Small intestine (tissue), 16 donors: ENCODE data around the gene HBG1. TPM values are rescaled to one million over a fixed set of nuclear protein-coding genes. Genes with fewer than 3 reads are reported as not detected.
"Not testable (repeated sequence)": the region's sequence is repeated elsewhere in the genome, so short reads cannot be mapped to it uniquely, and the experiment has no call there.

Experiments used
- DNase-seq, 2 donors: peaks; one replicate each; pipeline versions ENCODE4 v3.0.0 to v3.0.0-alpha.2; 2013
- FAIRE-seq: peaks from 2 replicates; lab custom pipeline; 2012; peaks lifted over from hg19 to GRCh38; lab: Jason Lieb, UNC
- H3K27ac ChIP-seq, 3 donors: one replicate each; pipeline ENCODE4 v1.5.1; 2013; ENCODE audit warnings: low read length in 2 of 3, mild to moderate bottlenecking in 2 of 3, control low read depth in 1 of 3, inconsistent platforms in 1 of 3, low read depth in 1 of 3, moderate library complexity in 1 of 3
- H3K27me3 ChIP-seq, 3 donors: one replicate each; pipeline ENCODE4 v1.6.1; 2013; ENCODE audit warnings: low read length in 3 of 3, inconsistent platforms in 1 of 3; ENCODE audit not compliant: control insufficient read depth in 3 of 3, insufficient read depth in 3 of 3
- H3K36me3 ChIP-seq, 3 donors: one replicate each; pipeline ENCODE4 v1.6.1; 2013; ENCODE audit warnings: low read length in 3 of 3, inconsistent platforms in 1 of 3, low read depth in 1 of 3, mild to moderate bottlenecking in 1 of 3, moderate library complexity in 1 of 3; ENCODE audit not compliant: control insufficient read depth in 3 of 3, insufficient read depth in 2 of 3
- H3K4me1 ChIP-seq, 3 donors: one replicate each; pipeline ENCODE4 v1.6.1; 2013; ENCODE audit warnings: low read length in 2 of 3, inconsistent platforms in 1 of 3, low read depth in 1 of 3, mild to moderate bottlenecking in 1 of 3, moderate library complexity in 1 of 3; ENCODE audit not compliant: control insufficient read depth in 3 of 3, insufficient read depth in 2 of 3
- H3K4me3 ChIP-seq, 3 donors: one replicate each; pipeline ENCODE4 v1.5.1; 2013; ENCODE audit warnings: low read length in 3 of 3, control low read depth in 1 of 3, inconsistent platforms in 1 of 3, low read depth in 1 of 3, mild to moderate bottlenecking in 1 of 3, moderate library complexity in 1 of 3
- H3K9me3 ChIP-seq, 2 donors: one replicate each; pipeline ENCODE4 v1.6.1; 2013; ENCODE audit warnings: low read depth in 1 of 2, low read length in 1 of 2; ENCODE audit not compliant: control insufficient read depth in 2 of 2, insufficient read depth in 1 of 2
- WGBS, 3 donors: extraction: QIAGEN DNeasy Blood & Tissue Kit; methylation state at CpG; one replicate each; pipeline ENCODE4 v1.1.7; 2013; 5-methylcytosine and 5-hydroxymethylcytosine counted together
- long read RNA-seq, 10 donors: transcript quantifications; one replicate each; lab custom pipeline, GENCODE V29; 2026
- polyA plus RNA-seq, 4 donors: library from polyadenylated mRNA; stranded (reverse) in 3 of 4; unstranded in 1 of 4; fragments of 200-250 nt in 3 of 4; fragments of 120-200 nt in 1 of 4; gene quantifications; one replicate each; pipeline versions ENCODE4 v1.2.1 to v1.2.3, GENCODE V29; 2013
- donor health status: healthy with polysubstance abuse.
- donor health status: control.
- donor health status: control.
- donor health status: Bipolar disorder and iron deficiency.
- donor health status: healthy.

HBG1 gene
- 1 to 10 TPM in 1 of 4 donors, not detected in 3; 2.5 TPM for polyA plus RNA-seq
- long read RNA-seq, donor 1, transcript HBG1-201 (3 exons, 779 nt), result major isoform, 510 of 849 reads
- long read RNA-seq, donor 1, partial matches to known transcripts, result 310 of 849 reads
- long read RNA-seq, donor 1, other reads (novel, unspliced or antisense), result 25 of 849 reads
- long read RNA-seq, donor 2, transcript HBG1-201 (3 exons, 779 nt), result major isoform, 206 of 609 reads
- long read RNA-seq, donor 2, partial matches to known transcripts, result 402 of 609 reads
- long read RNA-seq, donor 2, other reads (novel, unspliced or antisense), result 0 of 609 reads
- long read RNA-seq, donor 3, transcript HBG1-201 (3 exons, 779 nt), result major isoform, 100 of 195 reads
- long read RNA-seq, donor 3, partial matches to known transcripts, result 93 of 195 reads
- long read RNA-seq, donor 3, other reads (novel, unspliced or antisense), result 0 of 195 reads
- long read RNA-seq, donor 4, transcript HBG1-201 (3 exons, 779 nt), result major isoform, 17 of 26 reads
- long read RNA-seq, donor 4, partial matches to known transcripts, result 9 of 26 reads
- long read RNA-seq, donor 4, other reads (novel, unspliced or antisense), result 0 of 26 reads
- long read RNA-seq, donor 5, transcript HBG1-201 (3 exons, 779 nt), result major isoform, 84 of 198 reads
- long read RNA-seq, donor 5, partial matches to known transcripts, result 114 of 198 reads
- long read RNA-seq, donor 5, other reads (novel, unspliced or antisense), result 0 of 198 reads
- long read RNA-seq, donor 6, transcript HBG1-201 (3 exons, 779 nt), result major isoform, 151 of 286 reads
- long read RNA-seq, donor 6, partial matches to known transcripts, result 132 of 286 reads
- long read RNA-seq, donor 6, other reads (novel, unspliced or antisense), result 0 of 286 reads
- long read RNA-seq, donor 7, result 0 reads
- long read RNA-seq, donor 8, transcript HBG1-203 (2 exons, 1,464 nt), result minor isoform, 16 of 967 reads
- long read RNA-seq, donor 8, transcript HBG1-201 (3 exons, 779 nt), result major isoform, 536 of 967 reads
- long read RNA-seq, donor 8, partial matches to known transcripts, result 391 of 967 reads
- long read RNA-seq, donor 8, other reads (novel, unspliced or antisense), result 24 of 967 reads
- long read RNA-seq, donor 9, transcript HBG1-201 (3 exons, 779 nt), result major isoform, 63 of 125 reads
- long read RNA-seq, donor 9, partial matches to known transcripts, result 62 of 125 reads
- long read RNA-seq, donor 9, other reads (novel, unspliced or antisense), result 0 of 125 reads
- long read RNA-seq, donor 10, transcript HBG1-201 (3 exons, 779 nt), result major isoform, 395 of 688 reads
- long read RNA-seq, donor 10, partial matches to known transcripts, result 284 of 688 reads
- long read RNA-seq, donor 10, other reads (novel, unspliced or antisense), result 7 of 688 reads

DNA sequence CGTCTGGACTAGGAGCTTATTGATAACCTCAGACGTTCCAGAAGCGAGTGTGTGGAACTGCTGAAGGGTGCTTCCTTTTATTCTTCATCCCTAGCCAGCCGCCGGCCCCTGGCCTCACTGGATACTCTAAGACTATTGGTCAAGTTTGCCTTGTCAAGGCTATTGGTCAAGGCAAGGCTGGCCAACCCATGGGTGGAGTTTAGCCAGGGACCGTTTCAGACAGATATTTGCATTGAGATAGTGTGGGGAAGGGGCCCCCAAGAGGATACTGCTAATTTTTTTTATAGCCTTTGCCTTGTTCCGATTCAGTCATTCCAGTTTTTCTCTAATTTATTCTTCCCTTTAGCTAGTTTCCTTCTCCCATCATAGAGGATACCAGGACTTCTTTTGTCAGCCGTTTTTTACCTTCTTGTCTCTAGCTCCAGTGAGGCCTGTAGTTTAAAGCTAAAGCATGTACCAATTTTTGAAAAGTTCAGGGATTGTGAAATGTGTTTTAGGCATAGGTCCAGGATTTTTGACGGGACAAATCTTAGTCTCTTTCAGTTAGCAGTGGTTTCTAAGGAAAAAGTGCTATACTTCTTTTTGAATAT, at the start of gene HBG1:
HBG1 (minus strand) TSS at position 51 of the 590 bp plus-strand sequence. CDS start 53 bp downstream, outside the sequence.
- not testable (repeated sequence) for H3K27ac ChIP-seq, H3K27me3 ChIP-seq, H3K36me3 ChIP-seq, FAIRE-seq, H3K4me1 ChIP-seq, H3K4me3 ChIP-seq, H3K9me3 ChIP-seq, DNase-seq
- WGBS, 3 donors, result 81 to 85% (median 81%) methylated on average over 3 of the region's 9 CpGs

DNA sequence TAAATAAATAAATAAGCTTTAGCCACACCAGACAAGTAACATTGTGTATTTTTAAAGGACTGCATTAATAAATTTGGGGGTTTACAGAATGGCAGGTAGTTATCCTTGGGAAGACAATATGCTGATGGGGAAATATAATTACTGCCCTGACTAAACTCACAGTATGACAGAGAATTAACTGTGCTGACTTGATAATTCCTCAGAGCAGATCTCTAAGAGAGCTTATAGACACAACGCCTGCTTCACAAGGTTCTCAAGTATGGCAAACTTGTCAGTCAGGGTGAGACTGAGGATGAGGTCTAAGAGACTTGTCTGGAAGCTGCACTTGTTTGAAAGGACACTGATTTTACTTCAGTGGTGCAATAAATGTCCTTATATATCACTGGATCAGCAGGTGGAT, 48.8 kb upstream of the HBG1 start:
- no peak for DNase-seq
- Histone ChIP-seq H3K4me1 (no peaks in the 10 kb centered on the region), H3K36me3 (no peaks in the 10 kb centered on the region), H3K27me3 (no peaks in the 10 kb centered on the region), H3K4me3 (no peak overlapping the region), H3K9me3 (no peaks in the 10 kb centered on the region), H3K27ac (no peak overlapping the region)
- 15 to 86% (median 62%) methylated on average over 1 of the region's 1 CpG for WGBS, 3 donors
- FAIRE-seq, result no peak

DNA sequence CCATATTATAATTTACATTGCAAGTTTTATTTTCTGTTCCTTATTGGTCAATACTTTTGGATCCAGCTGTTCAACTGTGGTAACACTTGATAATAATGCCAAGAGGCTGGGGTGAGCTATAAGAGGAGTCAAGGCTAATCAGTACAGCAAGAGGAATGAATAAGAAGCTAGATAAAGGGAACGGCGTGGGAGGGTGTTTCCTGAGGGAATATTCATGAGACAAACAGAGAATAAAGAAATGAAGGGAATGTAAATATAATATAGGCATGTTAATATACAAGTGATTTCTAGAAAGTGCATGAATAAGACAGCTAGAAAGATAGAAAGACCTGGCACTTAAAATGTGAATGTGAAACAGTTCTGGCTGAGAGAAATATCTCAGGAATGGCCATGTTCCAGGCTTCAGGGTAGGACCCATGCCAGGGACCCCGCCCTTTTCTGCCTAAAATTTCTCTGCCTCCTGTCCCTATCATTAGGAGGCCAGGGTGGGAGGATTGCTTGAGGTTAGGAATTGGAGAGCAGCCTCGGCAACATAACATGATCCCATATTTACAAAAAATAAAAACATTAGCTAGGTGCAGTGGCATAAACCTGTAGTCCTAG, 48.2 kb upstream of the HBG1 start:
- Histone ChIP-seq H3K4me1 (no peaks in the 10 kb centered on the region), H3K27me3 (no peaks in the 10 kb centered on the region), H3K36me3 (no peaks in the 10 kb centered on the region), H3K27ac (no peak overlapping the region), H3K9me3 (no peaks in the 10 kb centered on the region), H3K4me3 (no peak overlapping the region)
- FAIRE-seq, result no peak
- no peak for DNase-seq
- WGBS, 3 donors, result 37 to 68% (median 46%) methylated on average over 4 of the region's 4 CpGs

DNA sequence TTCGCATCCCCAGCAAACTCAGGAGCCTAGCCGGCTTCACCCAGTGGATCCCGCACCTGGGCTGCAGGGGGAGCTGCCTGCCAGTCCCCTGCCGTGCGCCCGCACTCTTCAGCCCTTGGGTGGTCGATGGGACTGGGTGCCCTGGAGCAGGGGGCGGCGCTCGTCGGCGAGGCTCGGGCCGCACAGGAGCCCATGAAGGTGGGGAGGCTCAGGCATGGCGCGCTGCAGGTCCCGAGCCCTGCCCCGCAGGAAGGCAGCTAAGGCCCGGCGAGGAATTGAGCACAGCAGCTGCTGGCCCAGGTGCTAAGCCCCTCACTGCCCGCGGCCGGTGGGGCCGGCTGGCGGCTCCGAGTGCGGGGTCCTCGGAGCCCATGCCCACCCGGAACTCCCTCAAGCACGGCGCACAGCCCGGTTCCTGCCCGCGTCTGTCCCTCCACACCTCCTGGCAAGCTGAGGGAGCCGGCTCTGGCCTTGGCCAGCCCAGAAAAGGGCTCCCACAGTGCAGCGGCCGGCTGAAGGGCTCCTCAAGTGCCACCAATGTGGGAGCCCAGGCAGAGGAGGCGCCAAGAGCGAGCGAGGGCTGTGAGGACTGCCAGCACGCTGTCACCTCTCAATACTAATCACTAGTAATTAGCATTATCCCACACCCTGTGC, 44.8 kb upstream of the HBG1 start:
- not testable (repeated sequence) for FAIRE-seq, H3K27me3 ChIP-seq, H3K4me3 ChIP-seq, H3K9me3 ChIP-seq, H3K27ac ChIP-seq, H3K4me1 ChIP-seq, H3K36me3 ChIP-seq, DNase-seq
- 92 to 96% (median 96%) methylated on average over 35 to 41 of the region's 41 CpGs for WGBS, 3 donors

DNA sequence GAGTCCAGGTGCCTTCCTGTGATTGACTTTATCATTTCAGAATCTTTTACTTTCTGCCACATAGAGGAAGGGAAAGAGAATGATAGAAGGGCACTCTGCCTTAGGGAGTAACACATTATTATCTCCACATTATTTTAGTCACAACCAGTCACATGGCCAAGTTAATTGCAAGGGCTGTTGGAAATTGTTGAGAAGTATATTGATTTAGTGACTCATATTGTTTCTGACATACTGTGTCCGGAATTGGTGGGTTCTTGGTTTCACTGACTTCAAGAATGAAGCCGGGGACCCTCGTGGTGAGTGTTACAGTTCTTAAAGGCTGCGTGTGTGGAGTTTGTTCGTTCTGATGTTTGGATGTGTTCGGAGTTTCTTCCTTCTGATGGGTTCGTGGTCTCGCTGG, 43.4 kb upstream of the HBG1 start:
- Histone ChIP-seq H3K27ac (no peak overlapping the region), H3K4me3 (no peak overlapping the region), H3K4me1 (no peaks in the 10 kb centered on the region), H3K27me3 (no peaks in the 10 kb centered on the region), H3K9me3 (no peaks in the 10 kb centered on the region), H3K36me3 (no peaks in the 10 kb centered on the region)
- DNase-seq, result no peak
- FAIRE-seq, result no peak
- WGBS, 3 donors, result 86 to 89% (median 87%) methylated on average over 8 of the region's 8 CpGs

DNA sequence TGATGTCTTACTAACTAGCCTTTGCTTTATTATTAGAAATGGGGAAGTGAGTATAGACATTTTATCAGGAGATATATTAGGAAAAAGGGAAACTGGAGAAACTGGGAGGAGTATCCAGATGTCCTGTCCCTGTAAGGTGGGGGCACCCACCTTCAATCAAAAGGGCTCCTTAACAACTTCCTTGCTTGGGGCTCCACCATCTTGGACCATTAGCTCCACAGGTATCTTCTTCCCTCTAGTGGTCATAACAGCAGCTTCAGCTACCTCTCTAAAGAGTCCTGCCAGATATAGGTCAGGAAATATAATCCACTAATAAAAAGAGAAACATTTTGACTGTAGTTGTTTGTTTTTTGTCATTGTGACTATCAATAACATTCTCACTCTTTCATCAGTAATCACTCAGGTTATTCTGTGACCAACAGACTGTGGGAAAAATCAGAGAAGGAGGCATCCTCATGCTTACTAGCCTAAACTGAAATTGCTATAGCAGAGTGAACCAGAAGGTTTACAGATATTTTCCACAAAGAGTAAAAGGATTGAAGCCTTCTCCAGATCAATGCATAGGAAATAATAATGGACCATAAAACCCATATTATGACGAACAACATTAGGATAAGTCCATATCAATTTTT, 41.7 kb upstream of the HBG1 start:
- WGBS, 3 donors, result 79% methylated on average over 1 of the region's 1 CpG
- no peaks in the 10 kb centered on the region for H3K36me3 ChIP-seq
- DNase-seq, result peak in 1 of 2 donors; percentile 12
- no peaks in the 10 kb centered on the region for H3K4me1 ChIP-seq
- no peaks in the 10 kb centered on the region for H3K9me3 ChIP-seq
- H3K27ac ChIP-seq, result no peak overlapping the region
- no peak overlapping the region for H3K4me3 ChIP-seq
- FAIRE-seq, result no peak
- H3K27me3 ChIP-seq, result no peaks in the 10 kb centered on the region

DNA sequence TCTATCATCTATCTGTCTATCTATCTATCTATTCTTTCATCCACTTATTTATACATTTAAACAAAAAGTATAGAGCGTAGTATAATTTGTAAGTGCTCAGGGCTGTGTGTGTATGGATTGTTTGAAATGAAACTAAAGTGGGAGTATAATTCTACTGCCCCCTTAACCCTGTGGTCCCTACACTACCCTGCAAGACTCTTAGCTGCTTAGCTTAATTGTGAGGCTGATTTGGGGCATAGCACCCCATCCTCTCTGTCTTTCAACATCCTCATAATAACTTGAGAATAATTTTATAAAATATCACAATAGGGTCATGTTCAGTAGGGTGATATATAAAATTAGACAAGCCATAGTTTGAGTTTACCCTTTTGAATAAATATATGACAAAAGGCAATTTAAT, 40.4 kb upstream of the HBG1 start:
- Histone ChIP-seq H3K27ac (no peak overlapping the region), H3K27me3 (no peaks in the 10 kb centered on the region), H3K4me3 (no peak overlapping the region), H3K4me1 (no peaks in the 10 kb centered on the region), H3K9me3 (no peaks in the 10 kb centered on the region), H3K36me3 (no peaks in the 10 kb centered on the region)
- no peak for FAIRE-seq
- WGBS, 3 donors, result 85 to 94% (median 91%) methylated on average over 1 of the region's 1 CpG
- no peak for DNase-seq
